B cell (primary cell): ENCODE data around the gene TJAP1. TPM values are rescaled to one million over a fixed set of nuclear protein-coding genes. Genes with fewer than 3 reads are reported as not detected.

Source experiments
- ATAC-seq: fragments of 200-7000 bp; cut with Tn5 transposase; one replicate; pipeline ENCODE4 v1.10.0; 2021; ENCODE audit warnings: low read depth, mild to moderate bottlenecking, moderate number of reproducible peaks, moderate library complexity
- CTCF ChIA-PET: fragments of 350-600 bp; sonication (Branson Sonifier 250); formaldehyde crosslinking; loops from one replicate; lab custom pipeline; 2021; ENCODE audit warnings: antibody characterized with exemption, inconsistent platforms; lab: Charles Lee
- POLR2A ChIA-PET: fragments of 350-600 bp; sonication (Branson Sonifier 250); formaldehyde crosslinking; loops from one replicate; lab custom pipeline; 2021; ENCODE audit warnings: antibody characterized with exemption; lab: Charles Lee
- DNase-seq: peaks from one replicate; pipeline ENCODE4 v3.0.0; 2013
- H2AFZ ChIP-seq: 2 replicates; pipeline ENCODE4 v1.6.1; 2012; ENCODE audit warnings: mild to moderate bottlenecking, low read depth, low read length; ENCODE audit not compliant: insufficient read depth, poor library complexity, severe bottlenecking
- H3K27ac ChIP-seq, 2 donors: 1 replicate in 1 of 2; 2 replicates in 1 of 2; pipeline ENCODE4 v1.5.1; 2012 to 2013; ENCODE audit warnings: low read length in 2 of 2, mild to moderate bottlenecking in 2 of 2, moderate library complexity in 1 of 2
- H3K27me3 ChIP-seq, 4 experiments: fragments of 200-600 bp in 1 of 4; sonication (generic) in 1 of 4; replicated peaks in 1 of 4; 1 replicate in 2 of 4; 2 replicates in 2 of 4; pipeline versions ENCODE4 v1.6.1 to v1.7.0; 2013 to 2016; ENCODE audit warnings: low read length in 3 of 4, mild to moderate bottlenecking in 2 of 4, mixed read lengths in 1 of 4, moderate library complexity in 1 of 4; ENCODE audit not compliant: insufficient read depth in 4 of 4, control insufficient read depth in 3 of 4; ENCODE audit errors: control extremely low read depth in 1 of 4
- H3K36me3 ChIP-seq, 2 experiments: replicated peaks in 1 of 2; 1 replicate in 1 of 2; 2 replicates in 1 of 2; pipeline versions ENCODE4 v1.6.1 to v1.7.1; 2013; ENCODE audit warnings: low read length in 1 of 2; ENCODE audit not compliant: insufficient read depth in 2 of 2, control insufficient read depth in 1 of 2; ENCODE audit errors: control extremely low read depth in 1 of 2, extremely low read depth in 1 of 2
- H3K4me1 ChIP-seq, 2 donors: fragments of 200-600 bp in 1 of 2; sonication (generic) in 1 of 2; 1 replicate in 1 of 2; 2 replicates in 1 of 2; pipeline versions ENCODE4 v1.5.1 to v1.6.1; 2013 to 2017; ENCODE audit warnings: low read length in 2 of 2; ENCODE audit not compliant: control insufficient read depth in 2 of 2, insufficient read depth in 2 of 2
- H3K4me2 ChIP-seq: replicated peaks from 2 replicates; pipeline ENCODE3; 2012; ENCODE audit warnings: mild to moderate bottlenecking, low read depth, low read length; ENCODE audit not compliant: poor library complexity, severe bottlenecking
- H3K4me3 ChIP-seq, 5 experiments: fragments of 200-600 bp in 1 of 5; sonication (generic) in 1 of 5; 1 replicate in 3 of 5; 2 replicates in 2 of 5; pipeline versions ENCODE4 v1.5.1 to v1.7.0; 2011 to 2016; ENCODE audit warnings: low read length in 4 of 5, mild to moderate bottlenecking in 4 of 5, low read depth in 2 of 5, control low read depth in 1 of 5, moderate library complexity in 1 of 5; ENCODE audit not compliant: insufficient read depth in 1 of 5; ENCODE audit errors: control extremely low read depth in 1 of 5, extremely low read depth in 1 of 5
- H3K79me2 ChIP-seq: fragments of 200-600 bp; sonication (generic); one replicate; pipeline ENCODE4 v1.6.0; 2016; ENCODE audit warnings: low read length; ENCODE audit not compliant: control insufficient read depth, insufficient read depth
- H3K9ac ChIP-seq: fragments of 200-600 bp; sonication (generic); 2 replicates; pipeline ENCODE4 v1.6.1; 2017; ENCODE audit warnings: mild to moderate bottlenecking, low read length, moderate library complexity
- H3K9me3 ChIP-seq, 3 donors: one replicate each; pipeline versions ENCODE4 v1.6.1 to v1.7.1; 2013; ENCODE audit warnings: low read length in 2 of 3; ENCODE audit not compliant: control insufficient read depth in 2 of 3, insufficient read depth in 1 of 3; ENCODE audit errors: control extremely low read depth in 1 of 3
- H4K20me1 ChIP-seq: 2 replicates; pipeline ENCODE4 v1.6.0; 2012; ENCODE audit warnings: mild to moderate bottlenecking, low read length; ENCODE audit not compliant: insufficient read depth, control insufficient read depth, poor library complexity, severe bottlenecking
- H3K27ac Mint-ChIP-seq: one replicate; pipeline ENCODE4 v1.8.0; 2021; ENCODE audit warnings: mixed read lengths
- H3K27me3 Mint-ChIP-seq: one replicate; pipeline ENCODE4 v1.8.0; 2021; ENCODE audit warnings: mixed read lengths
- H3K4me1 Mint-ChIP-seq: one replicate; pipeline ENCODE4 v1.8.0; 2021; ENCODE audit warnings: mixed read lengths
- H3K4me3 Mint-ChIP-seq: one replicate; pipeline ENCODE4 v1.8.0; 2021; ENCODE audit warnings: mixed read lengths
- H3K9me3 Mint-ChIP-seq: one replicate; pipeline ENCODE4 v1.8.0; 2022; ENCODE audit warnings: mixed read lengths; ENCODE audit not compliant: insufficient read depth
- CTCF ChIP-seq: fragments of 200-600 bp; IDR thresholded peaks from one replicate; pipeline ENCODE4 v1.8.0; 2022; ENCODE audit warnings: antibody characterized with exemption, mild to moderate bottlenecking
- EZH2 ChIP-seq: IDR thresholded peaks from 2 replicates; pipeline ENCODE4 v1.6.1; 2012; ENCODE audit warnings: borderline replicate concordance, low read depth, mild to moderate bottlenecking, moderate library complexity, low read length; ENCODE audit not compliant: insufficient read depth, poor library complexity, severe bottlenecking
- WGBS: methylation state at CpG from one replicate; pipeline ENCODE4 v1.1.5; 2013; ENCODE audit warnings: missing lambda C conversion rate; ENCODE audit not compliant: insufficient coverage; 5-methylcytosine and 5-hydroxymethylcytosine counted together
- intact Hi-C: fragments of 100-400 bp; cut with micrococcal nuclease; formaldehyde crosslinking; loops from one replicate; pipeline ENCODE4 v1.10.0; 2022
- polyA plus RNA-seq: library from polyadenylated mRNA; depleted of rRNA; stranded (reverse); fragments of >200 nt; gene quantifications from 2 replicates; pipeline ENCODE4 v1.2.3, GENCODE V29; 2012
- total RNA-seq, 2 donors: library from RNA; stranded (reverse); fragments of 120-200 nt in 1 of 2; gene quantifications; 1 replicate in 1 of 2; 2 replicates in 1 of 2; pipeline versions ENCODE4 v1.2.3 to v1.2.4, GENCODE V29; 2013 to 2022

Gene TJAP1
- total and polyA plus RNA-seq, 2 donors (not counting 1 experiment from before 2014, with no cell fraction given): 59.1 to 70.7 TPM

- intact Hi-C loops: no loop called here
- Mint-ChIP-seq H3K4me3 (no peak overlapping the region), H3K27ac (no peak overlapping the region), H3K27me3 (no peaks in the 10 kb centered on the region), H3K4me1 (no peaks in the 10 kb centered on the region), H3K9me3 (no peaks in the 10 kb centered on the region)
- CTCF ChIA-PET: no interaction called here
- Histone ChIP-seq H3K27ac (no peak overlapping the region), H3K36me3 (peaks cover 0 to 61% of the 10 kb centered on the region in 2 experiments), H3K4me3 (no peak overlapping the region), H4K20me1 (no peaks in the 10 kb centered on the region), H3K4me2 (no peak overlapping the region), H3K27me3 (no peaks in the 10 kb centered on the region), H3K9me3 (no peaks in the 10 kb centered on the region), H2AFZ (no peak overlapping the region), H3K4me1 (no peaks in the 10 kb centered on the region), H3K79me2 (no peaks in the 10 kb centered on the region), H3K9ac (no peak overlapping the region)
- POLR2A ChIA-PET: no interaction called here
- WGBS: 94% methylated on average over 6 of the region's 10 CpGs
- ATAC-seq (no peak), DNase-seq (no peak)
- TF ChIP-seq CTCF: no peak
- TF ChIP-seq EZH2: no peak
These were observed 33.3 kb upstream of the TJAP1 start for GRCh38 chr6:43444036-43444435.

DNA sequence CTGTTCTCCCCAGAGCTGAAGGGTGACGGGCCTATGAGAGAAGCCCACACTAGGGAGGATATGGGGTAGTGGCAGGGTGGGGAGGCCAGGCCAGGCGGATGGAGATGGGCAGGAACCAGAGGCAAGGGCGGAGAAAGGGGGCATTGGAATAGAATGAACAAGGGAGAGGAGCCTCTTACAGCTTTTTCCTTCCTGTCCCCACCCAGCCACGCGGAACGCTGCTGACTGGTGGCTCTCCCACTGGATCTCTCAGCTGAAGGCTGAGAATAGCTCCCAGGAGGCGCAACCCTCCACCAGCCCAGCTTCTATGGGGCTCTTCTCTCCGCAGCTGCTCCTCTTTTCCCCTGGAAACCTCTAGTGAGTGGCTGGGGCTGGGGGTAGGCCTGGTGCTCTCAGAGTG is 32.8 kb upstream of the TJAP1 start:
- intact Hi-C loops: no loop called here
- Histone ChIP-seq H3K27ac (no peak overlapping the region), H3K27me3 (no peaks in the 10 kb centered on the region), H3K4me1 (no peaks in the 10 kb centered on the region), H3K4me3 (no peak overlapping the region), H2AFZ (no peak overlapping the region), H3K9me3 (no peaks in the 10 kb centered on the region), H3K79me2 (no peaks in the 10 kb centered on the region), H4K20me1 (no peaks in the 10 kb centered on the region), H3K36me3 (peaks cover 0 to 66% of the 10 kb centered on the region in 2 experiments), H3K4me2 (no peak overlapping the region), H3K9ac (no peak overlapping the region)
- Mint-ChIP-seq H3K27ac (no peak overlapping the region), H3K27me3 (no peaks in the 10 kb centered on the region), H3K4me3 (no peak overlapping the region), H3K9me3 (no peaks in the 10 kb centered on the region), H3K4me1 (no peaks in the 10 kb centered on the region)
- ChIA-PET CTCF (no interaction called here), POLR2A (no interaction called here)
- WGBS: 100% methylated on average over 3 of the region's 8 CpGs
- no peak for ATAC-seq
- no peak for TF ChIP-seq EZH2
- no peak for TF ChIP-seq CTCF
- no peak for DNase-seq
